Stimulated activated CD4-positive, alpha-beta T cell treated with anti-CD3 and anti-CD28 coated beads, Interleukin-1b, Interleukin-23, amount 100 ng/mL, for 1 hour (primary cell): ENCODE results near the gene STX16.

Source experiments
- DNase-seq, 2 donors: peaks; one replicate each; pipeline ENCODE4 v3.0.0-alpha.2; 2020; ENCODE audit warnings: low read depth in 2 of 2

STX16 gene

DNA sequence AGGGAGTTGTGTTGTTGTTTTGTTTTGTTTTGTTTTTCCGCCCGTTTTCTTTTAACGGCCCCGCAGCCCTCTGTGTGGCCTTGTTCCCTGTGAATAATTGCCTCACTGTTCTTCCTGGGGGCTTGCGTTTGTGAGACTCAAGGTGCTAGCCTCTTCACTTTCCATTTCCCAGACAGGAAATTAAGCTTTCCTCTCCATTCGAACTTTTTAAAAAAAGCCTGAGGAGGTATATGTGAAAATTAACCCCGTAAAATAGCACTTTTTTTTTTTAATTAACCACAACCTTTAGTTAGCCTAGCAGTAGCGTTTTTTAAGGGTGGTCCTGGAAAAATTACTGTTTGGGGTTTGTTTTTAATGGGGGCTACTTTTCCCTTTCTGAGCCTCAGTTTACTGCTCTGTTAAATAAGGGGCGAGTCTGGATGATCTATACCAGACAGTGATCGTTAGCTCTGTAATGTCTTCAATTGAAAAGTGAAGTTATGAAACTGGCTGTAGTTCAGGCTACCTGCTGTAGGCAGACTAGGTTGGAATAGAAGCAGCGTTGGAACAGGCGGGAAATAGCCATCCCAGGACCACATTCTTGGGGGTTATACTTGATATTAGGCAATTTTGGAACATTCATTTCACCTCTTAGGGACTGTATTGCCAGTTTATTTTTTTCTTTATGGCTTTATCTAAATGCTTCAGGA, 1.7 kb downstream of the STX16 start:
- DNase-seq = peak in 1 of 2 donors; percentile 6

DNA sequence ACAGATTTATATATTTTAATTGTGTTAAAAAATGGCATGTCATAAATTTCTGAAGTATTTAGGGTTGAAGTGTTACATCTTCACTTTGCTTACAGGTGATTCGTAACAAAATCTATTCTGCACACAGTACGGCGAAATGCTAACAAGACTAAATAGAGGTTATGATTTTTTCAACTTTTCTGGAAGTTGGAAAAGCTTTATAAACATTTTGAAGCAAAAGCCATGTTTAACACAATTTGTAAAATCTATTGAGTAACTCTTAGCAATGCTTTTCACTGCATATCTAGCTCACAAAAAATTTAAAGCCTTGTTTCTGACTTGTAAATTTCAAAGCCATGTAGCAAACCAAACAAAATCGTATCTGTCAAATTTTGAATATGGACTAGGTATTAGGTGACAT, 3.3 kb downstream of the STX16 start:
- no peak for DNase-seq

DNA sequence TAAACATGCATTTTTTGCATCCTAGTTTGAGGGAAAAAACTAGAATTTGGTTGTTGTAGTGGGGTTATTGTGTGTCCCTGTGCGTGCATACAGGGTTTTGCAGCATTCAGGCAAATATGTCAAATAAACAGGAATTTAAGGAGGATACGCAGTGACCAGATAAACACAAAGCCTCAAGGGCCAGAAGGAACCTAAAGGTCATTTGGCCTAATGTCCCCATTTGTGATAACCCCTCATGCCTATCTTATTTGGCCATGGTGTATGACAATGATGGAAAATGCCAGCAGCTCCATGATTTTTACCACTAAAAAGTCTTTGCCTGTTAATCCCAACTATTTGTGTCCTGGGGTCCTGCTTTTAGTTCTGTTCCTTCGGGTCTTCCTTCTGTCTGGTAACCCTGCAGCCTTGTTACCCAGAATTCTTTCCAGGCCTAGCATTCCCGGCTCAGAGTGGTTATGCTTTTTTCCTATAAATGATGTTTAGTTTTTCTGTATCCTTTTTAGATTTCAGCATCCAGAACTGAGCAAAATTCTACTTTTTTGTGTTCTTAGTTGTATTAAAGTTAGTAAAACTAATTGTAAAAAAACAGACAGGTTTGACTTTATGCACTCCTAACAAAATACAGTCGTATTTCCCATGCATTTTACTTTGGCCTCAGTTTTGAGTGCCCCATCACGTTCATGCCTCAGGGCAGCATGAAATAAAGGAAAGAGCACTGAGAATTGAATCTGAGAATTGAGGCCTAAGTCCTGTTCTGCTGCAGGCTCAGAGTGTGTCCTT, 4.4 kb downstream of the STX16 start:
- no peak for DNase-seq

DNA sequence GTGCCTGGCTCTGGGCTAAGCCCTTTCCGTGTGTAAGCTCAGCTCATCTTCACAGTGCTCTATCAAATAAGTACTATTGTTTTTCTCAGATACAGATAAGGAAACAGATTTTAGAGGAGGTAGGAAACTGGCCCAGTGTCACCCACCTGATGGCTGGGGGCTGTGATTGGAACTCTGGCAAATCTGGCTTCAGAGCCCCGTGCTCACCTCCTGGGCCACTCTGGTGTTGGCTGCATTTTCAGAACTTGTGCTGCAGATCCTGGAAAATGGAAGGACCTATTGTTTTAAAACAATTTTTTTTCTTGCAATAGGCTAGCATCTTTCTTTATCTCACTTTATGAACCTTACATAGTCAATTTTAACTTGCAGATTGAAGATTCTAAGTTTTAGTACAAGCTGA, 5.7 kb downstream of the STX16 start:
- DNase-seq = no peak

DNA sequence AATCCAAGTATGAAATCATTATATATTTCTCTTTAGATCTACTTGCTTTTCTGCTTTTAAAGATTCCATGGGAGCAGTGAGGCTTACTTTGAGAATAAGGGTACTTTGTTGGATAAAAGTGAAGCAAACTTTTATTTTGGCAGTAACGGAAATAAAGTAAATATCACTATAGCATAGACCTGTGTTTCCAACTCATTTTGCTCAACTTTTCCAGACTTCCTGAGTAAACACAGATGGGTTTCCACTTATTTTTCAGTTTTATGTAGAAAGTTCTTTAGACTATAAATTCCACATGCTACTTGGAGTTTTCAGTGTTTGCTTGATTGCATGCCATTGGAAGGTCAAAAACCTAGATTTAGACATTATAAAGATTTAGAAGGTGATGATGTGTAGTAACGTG, 6.2 kb downstream of the STX16 start:
- no peak for DNase-seq

DNA sequence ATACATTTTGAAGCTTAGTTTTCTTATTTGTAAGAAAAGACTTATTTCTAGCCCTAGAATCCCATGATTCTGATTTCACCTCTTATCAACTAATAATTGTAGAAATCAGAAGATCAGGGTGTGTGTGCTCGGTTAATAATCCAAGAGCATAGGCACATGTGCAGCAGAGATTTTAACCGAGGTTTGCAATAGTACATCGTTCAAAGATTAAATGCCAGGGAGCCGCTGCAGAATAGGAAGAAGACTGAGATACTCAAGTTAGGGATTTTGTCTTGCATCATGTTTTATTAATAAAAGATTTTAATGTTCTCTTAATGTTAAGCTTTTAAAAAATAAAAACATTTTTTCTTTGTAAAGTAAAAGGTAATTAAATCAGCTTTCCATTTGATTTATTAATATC, 6.9 kb downstream of the STX16 start:
- DNase-seq = no peak

DNA sequence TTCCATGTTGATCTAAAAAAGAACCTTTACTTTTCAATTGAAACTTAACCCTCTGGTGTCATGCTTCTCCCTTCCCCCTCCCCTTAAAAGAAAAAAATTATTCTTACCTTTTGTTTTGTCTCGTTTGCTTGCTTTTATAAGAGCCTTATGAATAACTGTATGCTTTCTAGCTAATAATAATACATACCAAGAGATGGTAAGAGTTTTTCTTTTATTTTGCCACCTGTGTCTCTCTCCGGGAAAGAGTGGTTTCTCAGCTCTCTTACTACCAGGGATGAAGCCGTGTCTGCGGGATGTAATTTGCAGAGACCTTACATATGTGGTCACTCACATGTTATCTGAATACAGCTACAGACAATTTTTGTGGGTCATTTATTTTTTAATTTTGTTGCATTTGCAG, 7.7 kb downstream of the STX16 start:
- no peak for DNase-seq

DNA sequence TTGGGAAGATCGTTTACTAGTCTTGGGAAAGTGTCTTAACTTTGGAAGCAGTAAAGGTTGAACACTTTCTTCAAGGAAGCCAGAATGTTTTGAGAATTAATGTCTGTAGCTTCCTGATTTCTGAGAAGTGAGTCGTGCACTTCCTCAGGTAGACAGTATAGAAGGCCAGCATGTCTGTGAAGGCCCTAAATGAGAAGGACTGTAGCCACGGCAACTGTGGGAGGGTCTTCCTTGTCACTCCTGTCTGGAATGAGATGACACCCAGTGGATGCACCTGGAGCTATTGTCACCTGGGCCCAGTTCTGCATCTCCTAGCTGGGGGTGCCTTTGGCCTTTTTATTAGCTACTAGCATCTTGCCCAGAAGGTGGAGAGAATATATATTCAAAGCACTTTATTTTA, 8.8 kb downstream of the STX16 start:
- no peak for DNase-seq

DNA sequence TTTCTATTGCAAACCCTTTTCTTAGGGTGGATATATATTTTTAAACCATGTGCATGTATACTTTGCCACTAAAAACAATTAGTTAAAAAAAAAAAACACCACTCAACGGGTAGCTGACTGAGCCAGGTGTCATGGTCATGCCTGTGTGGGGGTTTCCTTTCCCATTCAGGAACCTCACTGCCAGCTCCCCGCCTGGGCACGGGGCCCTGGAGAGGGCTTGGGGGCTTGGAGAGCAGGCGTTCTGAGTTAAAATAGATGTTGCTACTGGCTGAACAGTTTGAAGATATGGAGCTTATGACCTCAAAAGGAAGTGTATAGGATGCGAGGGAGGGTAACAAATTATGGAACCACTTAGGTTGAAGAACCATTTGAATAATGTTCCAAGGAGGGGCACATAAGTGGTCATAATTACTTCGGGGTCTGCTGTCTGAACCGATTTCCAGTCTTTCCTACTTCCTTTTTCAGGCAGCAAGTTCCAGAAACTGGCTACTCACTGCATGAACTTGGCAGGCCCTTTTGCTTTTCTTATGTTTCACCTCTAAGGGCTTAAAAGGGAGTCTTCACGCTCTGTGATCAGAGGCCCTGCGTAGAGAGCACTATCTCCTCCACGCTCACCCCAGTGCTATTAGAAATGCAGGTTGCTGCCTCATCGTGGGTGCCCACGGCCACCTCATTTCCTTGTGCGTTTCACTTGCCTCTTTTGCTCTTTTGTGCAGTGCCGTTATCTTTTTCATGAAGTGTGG, 9.9 kb downstream of the STX16 start:
- DNase-seq = peak in 1 of 2 donors; percentile 6

DNA sequence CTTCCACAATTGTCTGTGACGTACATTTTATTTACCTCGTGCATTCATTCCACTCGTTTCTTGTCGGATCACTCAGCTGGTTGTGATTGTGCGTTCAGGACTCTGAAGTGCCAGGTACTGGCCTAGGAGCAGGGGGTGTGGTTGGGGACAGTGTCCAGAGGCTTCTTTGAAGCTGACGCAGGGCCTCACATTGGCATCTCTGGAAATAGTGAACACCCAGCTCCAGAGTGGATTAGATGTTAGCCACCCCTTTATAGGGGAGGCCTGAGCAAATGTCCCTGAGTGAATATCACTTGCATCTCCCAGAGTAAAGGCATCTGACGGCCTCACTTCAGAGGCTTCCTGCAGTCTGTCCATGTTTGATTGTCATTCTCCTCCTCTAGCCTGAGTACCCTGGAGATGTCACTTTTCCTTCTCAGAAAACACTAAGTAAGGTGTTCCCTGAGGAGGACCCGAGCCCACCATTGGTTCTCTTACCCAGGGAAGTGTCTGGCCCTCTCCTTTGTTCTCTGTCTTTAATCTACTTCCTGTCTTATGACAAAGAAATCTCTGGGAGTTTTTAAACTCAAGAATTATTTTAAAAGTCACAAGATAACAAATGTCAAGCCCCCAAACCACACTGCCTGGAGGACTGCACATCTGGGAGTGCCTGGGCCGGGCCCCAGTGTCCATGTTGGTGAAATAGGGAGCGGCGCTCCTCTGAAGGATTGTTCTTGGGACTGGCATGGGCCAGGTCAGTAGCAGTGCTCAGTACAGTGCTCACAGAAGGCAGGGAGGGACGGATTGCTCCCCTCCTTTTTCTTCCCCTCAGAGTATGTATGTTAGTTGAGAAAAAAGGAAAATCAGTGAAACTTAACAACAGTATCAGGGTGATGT, 10.8 kb downstream of the STX16 start:
- no peak for DNase-seq

DNA sequence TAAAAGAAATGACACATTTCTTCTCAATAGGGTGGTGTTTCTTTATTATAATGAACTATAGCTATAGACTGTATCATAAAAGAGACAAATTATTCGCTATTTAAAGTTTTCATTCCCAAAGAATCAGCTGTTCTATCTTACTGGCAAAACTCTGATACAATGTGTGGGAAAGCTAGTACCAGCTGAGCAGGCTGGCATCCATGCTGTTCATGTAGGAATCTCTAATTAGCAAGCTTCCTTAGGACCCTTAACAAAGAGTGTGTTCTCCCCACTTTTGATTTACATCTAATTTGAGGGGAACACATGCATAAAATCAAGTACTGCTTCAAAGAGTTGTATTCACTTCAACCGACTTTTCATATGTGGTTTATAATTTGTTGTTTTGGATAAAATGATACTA, 13.2 kb downstream of the STX16 start:
- no peak for DNase-seq

DNA sequence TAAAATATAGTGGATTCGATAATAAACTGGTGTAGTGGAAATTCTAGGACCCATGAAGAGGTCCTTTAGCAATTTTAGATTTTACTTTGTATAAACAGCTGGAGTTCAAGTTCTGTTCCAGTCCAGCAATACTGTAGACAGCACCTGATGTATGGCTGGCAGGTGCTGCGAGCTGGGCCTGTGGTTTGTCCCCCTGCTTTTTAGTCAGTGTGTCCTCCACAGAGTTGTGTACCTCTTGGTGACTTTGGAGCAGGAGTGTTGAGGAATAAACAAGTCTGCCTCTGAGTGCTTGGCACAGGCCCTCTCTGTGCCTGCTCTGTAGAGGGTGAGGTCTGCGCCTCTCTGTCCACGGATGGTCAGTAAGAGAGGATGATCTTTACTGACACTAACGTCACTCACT, 13.8 kb downstream of the STX16 start:
- DNase-seq = no peak

DNA sequence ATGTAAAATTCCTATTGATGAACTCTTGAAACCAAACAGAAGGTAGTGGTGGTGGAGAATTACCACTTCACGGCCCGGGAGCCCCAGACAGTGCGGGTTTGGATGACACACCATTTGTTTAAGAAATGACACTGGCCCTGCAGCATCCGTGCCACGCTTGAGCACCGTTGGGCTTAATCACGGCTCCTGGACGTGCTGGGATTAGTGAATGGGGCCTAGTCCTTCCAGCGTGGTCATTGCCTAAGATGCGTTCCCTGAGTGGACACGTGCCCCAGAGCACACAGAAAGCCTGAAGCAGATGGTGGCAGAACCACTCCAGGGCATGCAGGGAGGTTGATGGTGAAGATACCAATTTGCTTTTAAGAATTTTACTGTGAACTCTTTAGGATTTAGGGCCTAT, 14.5 kb downstream of the STX16 start:
- DNase-seq = no peak

DNA sequence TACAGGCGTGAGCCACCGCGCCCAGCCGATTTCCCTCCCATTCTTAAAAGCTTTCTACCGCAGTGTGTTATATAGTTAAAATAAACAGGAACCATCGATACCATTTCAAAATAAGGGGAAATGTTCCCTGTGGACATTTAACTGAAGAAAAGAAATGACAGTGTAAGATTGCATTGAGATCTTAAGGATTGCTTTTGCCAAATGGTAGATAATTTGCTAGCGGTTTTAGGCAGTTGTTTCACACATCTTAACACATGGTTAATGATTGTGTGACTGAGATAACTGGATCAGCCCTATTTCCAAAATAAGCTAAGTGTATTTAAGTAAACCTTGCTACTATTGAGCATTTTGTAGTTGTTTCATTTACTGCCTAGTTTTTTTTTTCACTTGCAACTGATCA, 15.6 kb downstream of the STX16 start:
- DNase-seq = no peak

DNA sequence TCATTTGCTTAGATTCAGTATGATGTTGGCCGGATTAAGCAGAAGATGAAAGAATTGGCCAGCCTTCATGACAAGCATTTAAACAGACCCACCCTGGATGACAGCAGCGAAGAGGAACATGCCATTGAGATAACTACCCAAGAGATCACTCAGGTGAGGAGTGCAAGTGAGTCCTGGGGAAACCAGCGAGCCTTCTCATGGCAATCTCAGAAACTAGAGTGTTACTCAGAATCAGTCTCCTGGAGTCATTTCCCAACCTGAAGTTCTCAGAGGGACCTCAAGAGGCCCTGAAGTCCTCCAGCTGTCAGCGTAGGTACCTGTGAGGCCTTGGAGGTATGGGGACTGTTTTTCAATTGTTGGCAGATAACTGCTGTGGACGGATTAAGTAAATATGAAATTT, 16.9 kb downstream of the STX16 start:
- no peak for DNase-seq

DNA sequence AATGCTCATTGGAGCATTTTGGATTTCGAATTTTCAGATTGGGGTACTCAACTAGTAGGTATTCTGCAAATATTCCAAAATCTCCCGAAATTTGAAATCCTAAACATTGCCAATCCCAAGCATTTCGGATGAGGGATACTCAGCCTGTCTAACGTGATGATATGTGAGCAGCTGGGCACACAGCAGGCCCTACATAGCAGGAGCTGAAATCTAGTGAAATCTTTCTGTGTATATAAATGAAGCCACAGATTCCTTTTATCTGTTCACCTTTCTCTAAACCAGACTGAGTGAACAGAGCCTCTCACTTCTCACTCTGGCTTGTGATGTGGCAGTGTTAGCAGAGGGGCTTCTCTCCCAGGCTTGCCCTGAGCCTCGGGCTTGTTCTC, 17.8 kb downstream of the STX16 start:
- DNase-seq = no peak

DNA sequence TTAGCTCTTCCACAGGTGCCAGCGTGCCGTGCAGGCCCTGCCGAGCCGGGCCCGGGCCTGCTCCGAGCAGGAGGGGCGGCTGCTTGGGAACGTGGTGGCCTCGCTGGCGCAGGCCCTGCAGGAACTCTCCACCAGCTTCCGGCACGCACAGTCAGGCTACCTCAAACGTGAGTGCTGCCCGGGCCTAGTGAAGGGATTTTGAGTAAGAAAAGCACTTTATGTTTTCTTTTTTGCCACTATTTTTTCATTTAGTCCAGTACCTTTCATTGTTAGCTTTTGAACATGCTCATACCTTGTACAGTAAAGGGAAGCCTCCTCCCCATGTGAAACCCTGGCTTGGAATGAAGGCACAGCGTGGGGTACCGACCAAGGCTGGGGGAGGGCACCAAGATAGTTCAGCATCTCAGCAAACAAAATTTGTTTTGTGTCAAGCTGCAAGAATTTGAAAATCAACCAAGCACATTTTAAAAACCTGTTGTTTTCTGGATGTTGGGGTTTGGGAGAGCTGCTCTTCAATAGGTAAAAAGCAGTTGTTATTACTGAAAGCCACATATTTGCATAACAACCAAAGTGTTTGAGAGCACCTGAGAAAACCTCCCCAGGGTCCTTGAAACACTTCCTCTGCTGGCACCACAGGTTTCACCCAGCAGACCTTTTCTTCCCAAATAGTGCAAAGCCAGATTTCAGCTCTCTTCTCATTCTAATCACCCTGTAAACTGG, 18.4 kb downstream of the STX16 start:
- no peak for DNase-seq

DNA sequence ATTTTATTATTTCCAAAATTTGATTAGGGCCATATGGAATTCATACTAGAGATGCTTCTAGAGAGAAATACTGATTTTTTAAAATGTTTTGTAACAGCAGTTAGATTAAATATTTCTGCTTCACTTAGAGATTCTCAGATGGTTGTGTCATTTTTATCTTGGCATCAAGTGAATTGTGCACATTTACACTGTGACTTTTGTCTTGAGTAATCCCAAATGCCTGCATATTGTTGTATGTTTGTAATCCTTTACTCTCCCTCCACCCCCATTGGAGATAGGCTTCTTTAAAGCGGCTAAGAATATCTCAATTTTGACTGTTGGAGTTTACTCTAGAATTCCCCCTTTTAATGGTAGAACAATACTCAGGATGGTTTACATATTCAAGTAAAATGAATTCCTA, 19.0 kb downstream of the STX16 start:
- DNase-seq = no peak

DNA sequence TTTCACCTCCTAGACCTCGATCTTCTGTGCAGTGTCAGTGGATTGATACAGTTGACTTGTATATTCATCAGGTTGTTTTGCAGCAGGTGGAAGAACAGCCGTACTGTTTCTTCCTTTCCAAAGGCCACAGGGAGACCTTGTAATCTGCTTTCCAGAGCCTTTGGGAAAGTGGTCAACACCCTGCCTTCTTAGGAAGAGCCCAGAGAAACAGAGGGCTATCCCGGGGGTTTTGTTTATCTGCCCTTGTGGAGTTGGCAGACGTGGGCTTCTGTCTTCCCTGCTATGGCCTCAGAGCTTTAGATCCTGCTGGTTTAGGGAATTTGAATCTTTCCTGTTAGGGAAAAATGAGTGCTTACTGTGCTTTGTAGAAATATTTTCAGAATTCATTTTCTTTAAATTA, 19.6 kb downstream of the STX16 start:
- DNase-seq = no peak

DNA sequence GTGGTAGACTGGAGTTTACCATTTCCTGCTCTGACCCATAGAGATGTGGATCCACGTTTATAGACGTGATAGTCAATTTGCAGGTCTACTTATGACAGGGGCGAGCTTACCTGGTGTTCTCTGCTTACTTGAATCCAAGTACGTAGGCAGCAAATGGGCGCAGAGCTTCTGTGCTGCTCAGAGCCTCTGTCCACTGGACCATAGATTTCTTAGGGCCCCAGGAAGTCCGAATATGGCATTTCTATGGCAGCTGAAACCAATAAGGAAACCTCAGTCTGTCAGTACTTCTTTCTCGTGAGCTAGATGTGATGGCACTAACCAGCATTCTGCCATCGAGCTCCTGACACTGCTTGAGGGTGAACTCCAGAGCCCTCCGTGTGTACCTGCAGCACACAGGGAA, 22.0 kb downstream of the STX16 start:
- DNase-seq = no peak

DNA sequence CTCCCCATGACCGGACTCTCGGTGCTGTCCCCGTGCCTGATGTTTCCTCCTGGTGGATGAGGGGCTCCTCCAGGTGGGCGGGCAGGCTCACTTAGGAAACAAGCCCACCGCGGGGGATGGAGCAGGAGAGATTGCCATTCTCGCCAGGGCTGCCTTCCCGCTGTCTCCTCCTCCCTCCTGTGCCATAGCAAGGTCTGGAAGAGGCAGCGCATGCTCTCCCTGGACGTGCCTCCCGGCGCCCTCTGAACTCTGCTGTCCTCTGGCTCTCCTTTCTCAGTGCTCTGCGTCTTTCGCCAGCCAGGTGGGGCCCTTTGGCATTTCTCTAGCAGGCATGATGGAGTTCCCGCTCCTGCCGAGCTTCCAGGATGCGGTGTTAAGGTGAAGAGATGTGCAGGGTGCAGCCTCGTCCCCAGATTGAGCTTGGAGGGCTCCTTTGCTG, 24.1 kb downstream of the STX16 start:
- DNase-seq = no peak
